HG03060 (cell line): ENCODE data around the gene VWA5A.
"Not testable (repeated sequence)": the region's sequence is repeated elsewhere in the genome, so short reads cannot be mapped to it uniquely, and the experiment has no call there.

Source experiments
- ATAC-seq: cut with Tn5 transposase; IDR thresholded peaks from one replicate; pipeline ENCODE4 v1.9.1; 2021; ENCODE audit warnings: low read depth, moderate number of reproducible peaks; ENCODE audit not compliant: unreplicated experiment

Gene VWA5A

DNA sequence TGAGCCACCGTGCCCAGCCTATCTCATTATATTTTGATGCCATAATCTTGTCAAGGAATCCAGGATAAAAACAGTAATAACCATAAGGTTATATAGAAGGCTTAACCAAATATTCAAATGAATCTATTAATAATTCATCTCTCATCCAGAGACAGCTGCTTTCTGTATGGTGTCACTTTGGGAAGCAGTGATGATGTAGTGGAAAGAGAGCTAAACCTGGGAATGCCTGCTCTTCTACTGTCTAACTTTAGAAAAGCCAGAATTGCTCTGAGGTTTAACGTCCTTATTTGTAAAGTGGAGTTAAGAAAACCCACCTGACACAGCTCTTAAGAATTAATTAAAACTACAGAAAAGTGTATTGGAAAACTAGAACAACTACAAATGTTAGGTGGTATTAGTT is 38.6 kb downstream of the VWA5A start:
- ATAC-seq = no peak

DNA sequence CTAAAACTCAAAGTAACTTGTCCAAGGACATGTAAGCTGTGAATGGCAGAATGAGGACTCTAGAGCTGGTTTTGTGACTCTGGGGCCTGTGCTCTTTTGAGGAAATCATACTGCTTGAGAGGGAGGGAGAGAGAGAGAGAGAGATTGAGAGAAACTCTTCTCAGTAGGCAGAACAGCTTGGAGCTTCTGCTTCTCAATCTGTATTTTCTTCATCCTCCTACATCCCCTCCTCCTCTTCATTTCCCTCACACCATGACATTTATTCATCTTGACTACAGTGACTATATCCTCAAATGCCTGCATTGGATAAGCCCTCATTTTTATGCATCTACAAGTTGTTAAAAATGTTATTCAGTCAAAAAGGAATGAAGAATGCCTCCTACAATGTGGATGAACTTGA is 44.2 kb downstream of the VWA5A start:
- ATAC-seq = no peak

DNA sequence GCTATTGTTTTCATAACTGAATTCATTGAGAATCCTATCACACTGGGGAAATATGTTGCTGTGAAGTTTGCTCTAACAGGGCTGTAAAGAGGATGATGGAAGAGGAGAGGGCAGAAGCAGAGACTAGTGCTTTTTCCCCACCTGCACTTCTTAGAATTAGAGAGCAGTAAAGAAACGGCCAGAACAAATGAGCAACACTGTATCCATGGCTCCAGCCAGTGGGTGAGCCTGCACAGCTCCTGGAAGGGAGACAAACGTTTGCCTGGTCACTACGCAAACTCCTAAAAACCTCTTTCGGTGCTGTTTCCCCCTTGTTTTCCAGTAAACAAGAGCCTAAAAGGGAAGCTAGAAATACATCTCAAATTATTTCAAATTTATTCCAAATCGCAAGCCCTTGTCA is 45.7 kb downstream of the VWA5A start:
- ATAC-seq = no peak

DNA sequence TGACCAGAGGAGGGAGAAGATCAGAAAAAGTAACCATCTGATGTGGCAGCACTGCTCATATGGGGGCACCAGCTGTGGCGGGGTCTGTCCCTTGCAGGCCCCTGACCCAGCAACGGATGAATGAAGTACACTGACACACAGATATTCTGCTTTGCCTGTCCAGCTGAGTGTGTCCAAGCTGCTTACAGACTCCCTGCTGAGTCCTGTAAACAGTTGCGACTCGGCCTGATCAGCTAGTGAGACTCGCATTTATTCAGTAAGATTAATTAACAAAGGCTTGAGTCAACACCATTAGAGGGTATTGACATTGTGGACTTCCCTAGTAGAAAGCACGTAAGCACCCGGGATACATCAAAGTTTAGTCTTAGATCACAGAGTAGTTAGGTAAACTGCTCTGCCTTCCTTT is 52.6 kb downstream of the VWA5A start:
- ATAC-seq = no peak

DNA sequence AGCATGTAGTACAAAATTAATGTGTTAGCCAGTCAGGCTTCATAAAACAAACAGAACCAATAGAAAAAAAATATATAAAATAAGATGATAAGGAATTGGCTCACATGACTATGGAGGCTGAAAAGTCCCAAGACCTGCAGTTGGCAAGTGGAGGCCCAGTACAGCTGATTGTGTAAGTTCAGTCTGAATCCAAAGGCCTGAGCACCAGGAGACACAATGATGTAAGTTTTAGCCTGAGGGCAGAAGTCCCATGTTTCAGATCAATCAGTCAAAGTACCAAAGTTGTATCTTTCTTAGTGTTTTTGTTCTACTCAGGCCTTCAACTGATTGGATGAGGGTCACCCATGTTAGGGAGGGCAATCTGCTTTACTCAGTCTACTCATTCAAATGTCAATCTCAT is 53.5 kb downstream of the VWA5A start:
- ATAC-seq = no peak

DNA sequence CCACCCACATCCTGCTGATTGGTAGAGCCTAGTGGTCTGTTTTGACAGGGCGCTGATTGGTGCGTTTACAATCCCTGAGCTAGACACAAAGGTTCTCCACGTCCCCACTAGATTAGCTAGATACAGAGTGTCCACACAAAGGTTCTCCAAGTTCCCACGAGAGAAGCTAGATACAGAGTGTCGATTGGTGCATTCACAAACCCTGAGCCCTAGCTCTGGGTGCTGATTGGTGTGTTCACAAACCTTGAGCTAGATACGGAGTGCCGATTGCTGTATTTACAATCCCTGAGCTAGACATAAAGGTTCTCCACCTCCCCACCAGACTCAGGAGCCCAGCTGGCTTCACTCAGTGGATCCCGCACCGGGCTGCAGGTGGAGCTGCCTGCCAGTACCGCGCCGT is 55.1 kb downstream of the VWA5A start:
- ATAC-seq = not testable (repeated sequence)

DNA sequence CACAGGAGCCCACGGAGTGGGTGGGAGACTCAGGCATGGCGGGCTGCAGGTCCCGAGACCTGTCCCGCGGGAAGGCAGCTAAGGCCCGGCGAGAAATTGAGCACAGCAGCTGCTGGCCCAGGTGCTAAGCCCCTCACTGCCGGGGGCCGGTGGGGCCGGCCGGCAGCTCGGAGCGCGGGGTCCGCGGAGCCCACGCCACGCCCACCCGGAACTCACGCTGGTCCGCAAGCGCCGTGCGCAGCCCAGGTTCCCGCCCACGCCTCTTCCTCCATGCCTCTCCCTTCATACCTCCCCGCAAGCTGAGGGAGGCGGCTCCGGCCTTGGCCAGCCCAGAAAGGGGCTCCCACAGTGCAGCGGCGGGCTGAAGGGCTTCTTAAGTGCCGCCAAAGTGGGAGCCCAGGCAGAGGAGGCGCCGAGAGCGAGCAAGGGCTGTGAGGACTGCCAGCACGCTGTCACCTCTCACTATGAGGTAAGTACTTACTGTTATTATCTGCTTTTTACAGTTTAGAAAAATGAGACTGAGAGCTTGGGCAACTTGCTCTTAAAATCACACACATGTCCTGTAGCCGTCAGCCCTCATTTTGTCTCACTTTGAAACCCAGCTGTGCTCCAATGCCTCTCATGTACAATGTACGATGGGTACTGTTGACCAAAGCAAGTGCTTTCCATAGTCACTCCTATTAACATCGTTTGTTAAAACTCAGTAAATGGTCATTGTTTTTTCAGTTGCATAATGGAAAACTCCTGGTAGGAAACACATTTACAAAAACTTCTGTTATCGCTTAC is 55.7 kb downstream of the VWA5A start:
- no peak for ATAC-seq

DNA sequence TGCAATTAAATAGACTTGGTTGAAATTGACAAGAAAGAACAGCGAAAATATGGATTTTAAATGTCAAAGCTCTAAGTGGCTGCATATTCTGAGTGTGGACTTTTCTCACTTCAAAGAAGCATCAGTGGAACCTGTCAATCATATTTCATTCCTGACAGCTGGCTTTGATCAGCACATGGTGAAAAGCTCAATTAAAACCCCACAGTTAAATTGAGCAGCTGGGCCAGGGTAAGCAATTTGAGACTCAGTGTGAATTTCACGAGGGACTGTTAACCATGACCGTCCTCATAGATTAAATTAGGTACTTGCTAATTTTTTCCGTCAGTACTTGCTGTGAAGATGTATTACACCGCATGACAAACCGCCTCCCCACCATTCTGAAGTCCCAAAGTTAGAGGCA is 56.9 kb downstream of the VWA5A start:
- ATAC-seq = no peak

DNA sequence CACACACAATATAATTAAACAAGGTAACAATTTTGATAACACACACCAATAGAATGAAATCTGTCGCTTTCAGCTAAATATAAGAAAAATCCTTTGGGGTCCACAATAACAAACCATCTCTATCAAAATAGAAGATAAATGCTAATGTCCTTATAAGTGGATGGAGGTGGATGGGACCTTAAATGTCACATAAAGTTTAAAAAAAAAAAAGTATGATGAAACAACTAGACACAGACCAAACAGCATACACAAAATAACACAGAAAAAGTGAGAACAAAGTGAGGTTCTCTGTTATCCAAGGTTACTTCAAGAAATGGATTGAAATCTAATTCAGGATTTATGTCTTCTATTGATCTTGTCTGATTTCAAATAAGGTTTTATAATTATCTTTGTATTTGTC is 57.3 kb downstream of the VWA5A start:
- ATAC-seq = no peak

DNA sequence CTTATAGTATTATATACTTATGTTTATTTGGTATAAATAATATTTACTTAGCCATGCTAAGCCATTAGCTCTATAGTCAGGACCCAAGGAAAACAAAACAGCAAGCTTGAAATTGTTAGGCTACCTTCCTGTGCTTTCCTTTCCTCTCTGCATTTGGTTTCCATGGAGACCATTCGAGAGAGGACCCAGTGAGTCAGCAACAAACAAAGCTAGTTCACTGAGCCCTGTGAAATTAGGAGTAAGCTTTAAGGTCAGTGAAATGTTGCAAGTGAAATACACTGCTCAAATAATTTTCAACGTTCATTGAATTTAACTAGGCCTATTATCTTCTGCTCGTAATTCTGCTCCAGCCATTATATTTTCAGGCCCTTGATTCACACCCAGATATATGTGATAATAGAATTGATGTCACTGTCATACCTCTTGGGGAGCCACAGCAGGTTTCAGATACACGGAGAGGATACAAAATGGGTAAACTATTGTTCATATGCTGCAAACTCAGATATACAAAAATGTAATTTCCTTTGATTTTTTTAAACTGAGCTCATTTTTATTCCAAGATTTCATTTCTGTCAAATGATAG is 58.8 kb downstream of the VWA5A start:
- no peak for ATAC-seq

DNA sequence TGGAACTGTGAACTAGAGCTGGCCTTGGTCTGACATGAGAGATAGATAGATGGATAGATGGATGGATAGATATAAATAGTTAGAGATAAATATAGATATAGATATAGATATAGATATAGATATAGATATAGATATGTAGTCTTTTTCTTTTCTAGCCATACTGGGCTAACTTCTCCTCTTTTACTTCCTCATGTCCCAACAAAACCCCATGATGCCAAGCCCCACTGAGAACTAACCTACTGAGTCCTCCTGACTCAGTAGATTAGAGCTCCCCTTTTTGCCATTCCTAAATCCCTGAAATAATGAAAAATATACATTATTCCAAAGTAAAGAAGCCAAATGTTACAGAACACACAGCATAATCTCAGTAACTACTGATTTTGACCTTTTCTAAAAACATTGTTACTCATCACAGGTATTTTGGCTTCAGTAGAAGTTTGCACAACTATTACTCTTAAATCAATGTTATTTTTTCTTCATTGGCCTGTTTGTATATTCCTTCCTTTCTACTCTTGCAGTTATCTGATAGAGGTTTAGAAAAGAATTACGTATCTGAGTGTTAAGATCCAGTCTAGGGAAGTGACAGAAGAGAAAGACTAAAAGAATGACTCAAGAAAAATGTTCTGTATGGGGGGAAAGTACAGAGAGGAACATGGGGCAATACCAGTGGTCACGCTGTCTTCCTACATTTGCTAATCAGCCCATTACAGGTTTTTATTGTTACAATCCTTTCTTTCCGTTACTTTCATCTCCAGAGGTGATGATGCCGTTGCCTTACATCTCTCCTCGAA is 61.9 kb downstream of the VWA5A start:
- no peak for ATAC-seq

DNA sequence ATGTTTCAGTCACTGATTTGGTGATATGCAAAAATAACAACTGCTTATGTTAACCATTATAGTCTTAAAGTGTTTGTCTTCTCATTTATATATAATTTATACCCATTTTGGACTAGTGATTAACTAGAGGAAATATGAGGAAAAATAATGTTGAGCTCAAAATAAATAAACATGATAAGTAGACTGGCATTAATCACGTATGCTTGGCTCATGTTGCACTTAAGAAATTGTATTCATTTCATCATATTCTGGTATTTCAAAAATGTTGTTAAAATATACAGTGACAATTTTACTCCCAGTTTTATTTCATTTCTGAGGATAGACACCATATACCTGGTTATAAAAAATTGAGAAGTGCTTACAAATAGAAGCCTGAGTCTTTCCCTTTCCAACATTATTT is 64.1 kb downstream of the VWA5A start:
- no peak for ATAC-seq

DNA sequence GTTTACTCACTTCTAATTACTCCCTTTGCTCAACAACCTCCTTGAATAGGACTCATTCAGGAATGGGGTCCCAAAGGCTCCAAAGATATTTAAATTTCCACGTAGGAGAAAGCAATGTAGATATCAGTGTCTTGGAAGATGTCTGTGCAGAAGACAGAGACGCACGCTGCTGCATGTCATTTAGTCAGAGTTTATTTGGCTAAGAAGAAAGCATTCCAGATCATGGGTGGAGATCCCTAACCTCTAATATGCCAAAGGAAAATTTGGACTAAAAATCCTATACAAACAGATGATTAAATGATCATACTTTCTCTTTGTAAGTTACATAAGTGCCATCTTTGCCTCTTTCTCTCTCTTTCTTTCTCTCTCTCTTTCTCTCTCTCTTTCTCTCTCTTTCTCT is 67.8 kb downstream of the VWA5A start, which contains the start of gene OR10D3:
OR10D3 (plus strand) TSS at position 278 of the 400 bp plus-strand sequence. CDS start 1,925 bp downstream, outside the sequence.
- no peak for ATAC-seq

DNA sequence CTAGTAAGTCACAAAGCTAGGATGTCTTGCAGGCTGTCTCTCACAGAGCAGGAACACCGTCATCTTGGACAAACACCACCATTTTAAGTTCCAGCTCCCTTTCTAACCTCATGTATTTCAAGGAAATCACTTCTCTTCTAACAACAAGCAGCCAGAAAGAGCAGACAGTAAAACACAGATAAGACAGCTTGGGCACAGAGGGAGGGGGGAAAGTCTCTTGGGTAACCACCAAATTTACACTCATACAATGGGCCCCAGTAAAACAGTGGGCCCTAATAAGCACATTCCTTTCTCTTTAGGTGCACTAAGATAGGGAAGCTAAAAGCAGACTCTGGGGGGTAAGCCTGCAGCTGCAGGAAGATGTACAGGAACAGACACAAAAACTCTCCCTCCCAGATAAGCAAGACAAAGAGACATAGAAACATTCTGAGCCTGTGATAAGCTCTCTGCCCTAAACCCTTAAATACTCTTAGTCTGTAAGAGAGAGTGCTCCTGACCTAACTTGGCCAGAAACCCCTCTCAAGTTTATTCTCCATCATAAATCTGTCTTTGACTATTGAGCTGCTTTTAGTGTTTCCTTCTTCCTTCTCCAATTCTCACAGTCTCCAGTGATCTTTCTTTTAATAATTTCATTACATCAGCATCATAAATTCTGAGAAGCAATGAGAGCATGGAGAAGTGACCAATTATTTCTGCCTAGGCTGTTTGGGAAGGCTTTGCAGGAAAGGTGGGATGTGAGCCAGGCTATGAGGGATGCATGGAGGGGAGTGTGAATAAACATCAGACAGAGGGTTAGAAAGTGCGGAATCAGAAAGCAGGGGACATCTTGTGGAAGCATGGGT is 75.3 kb downstream of the VWA5A start:
- ATAC-seq = no peak

DNA sequence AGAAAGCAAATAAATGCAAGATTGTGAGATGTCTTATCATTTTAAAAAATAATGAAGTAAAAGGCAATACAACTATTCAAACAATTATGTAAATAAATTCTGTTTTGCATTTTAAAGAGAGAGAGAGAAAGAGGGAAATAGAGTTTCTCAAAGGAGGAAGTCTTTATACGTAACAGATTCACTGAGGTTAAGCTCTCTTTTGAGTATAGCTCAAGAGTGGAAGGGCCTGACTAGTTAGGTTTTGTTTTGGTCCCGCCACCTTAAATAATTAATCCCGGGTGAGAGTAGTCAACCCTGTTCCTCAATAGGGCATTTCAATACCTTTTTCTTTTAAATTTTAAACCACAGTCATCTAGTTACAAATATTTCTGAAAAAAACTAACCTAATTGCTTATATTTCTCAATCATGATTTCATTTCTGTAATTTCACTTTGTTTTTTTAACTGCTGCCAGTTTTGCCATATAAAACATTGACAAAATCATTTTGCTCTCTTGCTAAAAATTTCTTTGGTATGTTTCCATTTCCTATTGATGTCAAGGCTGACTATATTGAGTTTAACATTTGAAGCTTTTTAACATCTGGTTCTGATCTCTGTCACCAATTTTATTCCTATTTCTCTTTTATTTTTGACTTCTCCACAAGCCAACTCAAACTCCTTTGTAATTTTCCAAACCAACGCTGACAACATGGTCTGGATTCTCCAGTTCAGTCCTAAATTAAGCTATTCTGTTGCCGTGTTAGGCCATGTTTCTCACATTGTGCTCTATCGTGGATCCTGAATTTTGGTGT is 78.2 kb downstream of the VWA5A start:
- ATAC-seq = peak; percentile 67

DNA sequence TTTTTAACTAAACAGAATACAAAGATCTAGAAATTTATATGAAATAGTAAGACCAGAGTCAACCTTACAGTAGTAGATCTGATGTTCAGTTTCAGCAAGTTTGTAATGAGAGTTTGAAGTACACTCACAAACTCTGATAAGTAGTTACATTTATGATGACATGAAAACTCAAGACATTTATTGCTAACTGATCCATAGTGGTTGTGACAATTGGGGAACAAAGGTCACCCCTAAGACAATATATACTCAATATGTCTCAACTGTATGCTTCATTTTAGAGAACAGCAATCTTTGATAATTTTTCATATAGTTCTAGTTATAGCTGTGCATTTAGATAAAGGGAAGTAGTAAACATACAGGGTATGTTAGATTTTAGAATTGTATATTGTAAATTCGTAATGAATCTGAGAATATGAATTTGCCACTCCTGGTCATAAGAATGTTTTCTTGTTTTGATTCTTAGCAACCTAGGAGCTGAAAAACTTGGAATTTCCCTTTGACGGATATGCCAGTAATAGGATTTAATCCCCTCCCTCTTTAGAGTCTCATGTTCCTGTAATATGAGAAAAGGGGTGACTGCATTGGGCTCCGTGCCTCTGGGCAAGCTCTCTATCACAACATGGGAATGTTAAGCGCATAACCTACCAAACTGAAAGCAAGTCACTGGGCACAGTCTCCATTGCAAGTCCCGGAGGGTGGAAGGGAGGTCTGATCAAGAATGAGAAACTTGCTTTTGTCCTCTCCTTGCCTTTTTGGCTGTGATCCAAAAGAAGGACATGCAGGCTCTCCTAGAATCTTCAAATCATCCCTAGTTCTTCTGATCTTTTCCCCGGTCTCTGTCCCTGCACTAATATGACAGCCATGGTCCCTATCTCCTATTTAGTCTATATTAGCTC is 79.3 kb downstream of the VWA5A start:
- ATAC-seq = no peak

DNA sequence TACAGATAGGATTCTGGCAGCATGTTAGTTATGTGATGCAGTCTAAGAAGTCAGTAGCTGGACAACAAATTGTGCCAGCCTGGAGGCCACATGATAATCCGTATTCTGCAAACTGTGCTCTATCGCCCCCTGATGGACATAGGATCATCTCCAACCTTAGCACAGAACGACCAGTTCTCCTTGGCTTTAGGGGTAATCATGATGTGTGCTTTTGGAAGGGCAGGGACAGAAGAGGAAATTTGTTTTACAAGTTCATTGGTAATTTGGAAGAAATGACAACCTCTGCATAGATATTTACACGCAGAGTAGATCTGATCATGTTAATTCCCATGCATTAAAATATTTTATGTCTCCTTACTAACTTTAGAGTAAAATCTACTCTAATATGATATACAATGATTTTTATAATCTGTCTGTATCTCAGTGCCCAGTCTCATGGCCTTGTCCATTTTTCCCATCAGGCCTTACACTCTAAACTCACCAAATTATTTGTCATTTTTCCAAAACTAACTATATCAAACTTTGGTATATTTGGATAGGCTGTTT is 80.0 kb downstream of the VWA5A start:
- ATAC-seq = no peak
